GM21390 (cell line): Measurements from ENCODE around the gene COBLL1.

Experiments used
- ATAC-seq: cut with Tn5 transposase; IDR thresholded peaks from one replicate; pipeline ENCODE4 v1.9.1; 2021; ENCODE audit not compliant: unreplicated experiment

COBLL1 gene

DNA sequence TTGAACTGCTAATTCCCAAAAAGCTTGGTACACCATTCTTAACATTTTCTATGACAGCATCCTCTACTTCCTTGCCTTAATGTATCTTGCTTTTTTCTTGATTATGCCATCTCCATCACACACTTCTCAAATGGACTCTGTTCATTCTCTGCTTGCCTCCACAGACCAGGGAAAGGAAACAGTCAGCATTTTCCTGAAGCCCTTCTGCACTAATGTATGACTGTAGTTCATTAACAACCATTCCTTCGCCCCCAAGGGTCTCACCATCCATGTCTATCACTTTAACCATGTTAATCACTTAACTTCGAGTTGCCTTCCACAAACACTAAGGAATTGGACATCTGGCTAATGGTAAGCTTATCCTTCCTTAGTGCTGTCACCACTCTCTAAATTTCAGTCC lies 54.8 kb downstream of the COBLL1 start:
- no peak for ATAC-seq

DNA sequence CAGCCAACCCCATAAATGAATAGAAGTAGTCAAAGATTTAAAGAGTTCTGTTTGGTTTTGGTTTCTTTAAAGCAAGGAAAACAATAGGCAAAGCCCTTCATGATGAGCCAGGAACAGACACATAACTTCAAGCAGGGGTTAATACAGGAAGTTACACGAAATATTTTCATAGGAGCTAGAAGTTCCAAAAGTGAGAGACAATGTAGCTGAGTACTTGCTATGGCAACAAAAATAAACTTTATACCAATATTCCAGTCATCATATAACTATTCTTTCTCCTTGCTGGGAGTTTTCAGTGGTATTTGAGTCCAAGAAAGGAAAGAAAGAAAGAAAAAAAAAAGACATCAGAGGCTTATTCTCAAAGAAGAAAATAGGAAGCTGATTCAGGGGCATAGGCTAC lies 56.2 kb downstream of the COBLL1 start:
- ATAC-seq = no peak

DNA sequence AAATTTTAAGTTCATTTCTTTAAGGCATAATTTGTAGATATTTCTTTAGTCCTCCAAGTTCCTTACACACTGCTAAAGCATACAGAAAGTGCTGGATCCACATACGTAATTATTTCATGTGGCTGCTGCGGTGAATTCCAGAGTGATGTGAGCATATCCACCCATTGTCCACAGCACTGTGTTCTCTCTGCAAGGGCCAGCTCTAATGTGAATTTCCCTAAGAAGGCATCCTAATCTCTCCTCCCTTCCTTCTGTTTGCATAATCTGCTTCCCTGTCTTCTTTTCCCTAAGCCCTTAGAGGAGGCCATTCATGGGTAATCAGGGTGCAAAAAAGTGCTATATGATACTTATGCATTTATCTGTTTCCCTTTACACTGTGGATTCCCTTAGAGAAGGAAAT lies 57.2 kb downstream of the COBLL1 start:
- ATAC-seq = no peak

DNA sequence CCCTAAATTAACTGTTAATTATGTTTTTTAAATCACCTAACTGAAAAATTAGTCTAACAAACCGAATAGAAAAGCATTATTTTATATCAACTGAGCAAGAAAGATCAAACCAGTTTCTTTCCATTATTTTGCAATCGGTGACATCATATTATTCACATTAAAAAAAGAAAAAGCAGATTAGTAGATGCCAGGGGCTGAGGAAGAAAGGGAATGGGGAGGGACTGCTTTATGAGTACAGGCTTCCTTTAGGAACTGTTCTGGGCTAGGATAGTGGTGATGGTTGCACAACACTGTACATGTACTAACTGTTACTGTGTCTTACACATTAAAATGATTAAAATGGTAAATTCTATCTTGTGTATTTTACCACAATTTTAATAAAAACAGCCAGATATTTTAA lies 59.3 kb downstream of the COBLL1 start:
- ATAC-seq = no peak

DNA sequence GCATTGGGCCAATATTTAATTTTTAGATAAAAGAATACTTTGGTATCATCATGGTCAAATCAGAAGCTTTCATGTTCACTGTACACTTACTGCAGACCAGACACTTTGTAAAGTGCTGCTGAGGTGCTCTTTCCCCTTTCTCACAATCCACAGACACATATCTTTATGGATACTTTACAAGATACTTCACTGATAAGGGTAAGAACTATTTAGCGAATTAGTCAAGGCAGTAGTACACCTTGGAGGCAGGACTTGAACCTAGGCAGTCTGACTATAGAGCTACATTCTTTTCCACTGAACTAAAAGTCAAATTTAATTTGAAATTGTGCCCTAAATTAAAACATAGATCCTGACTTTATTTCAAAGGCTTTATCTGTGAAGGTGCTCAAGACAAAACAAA lies 60.2 kb downstream of the COBLL1 start:
- ATAC-seq = no peak

DNA sequence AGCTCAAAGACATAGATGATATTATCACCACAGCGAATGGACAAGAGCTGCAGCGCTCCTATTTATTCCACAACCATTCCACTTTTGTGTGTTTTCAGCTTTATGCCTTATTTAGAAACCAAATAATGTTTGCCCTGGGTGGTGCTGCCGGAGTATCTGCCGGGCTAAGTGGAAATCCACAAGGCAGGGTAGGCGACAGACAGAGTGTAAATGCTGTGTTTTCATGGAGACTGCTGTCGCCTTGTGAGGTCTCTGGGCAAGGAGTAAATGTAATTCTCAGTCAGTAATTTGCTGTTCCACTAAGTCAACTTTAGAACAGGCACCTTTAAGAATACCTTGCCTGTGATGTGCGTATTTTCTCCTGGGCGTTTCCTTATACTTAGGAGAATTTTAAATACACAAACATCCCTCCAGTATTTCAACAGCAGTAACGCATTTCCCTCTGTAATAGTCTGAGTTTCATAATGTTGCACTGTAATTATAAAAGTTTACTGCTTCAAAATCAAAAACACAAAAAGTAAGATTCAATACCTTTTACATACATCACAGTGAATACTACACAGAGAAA lies 60.9 kb downstream of the COBLL1 start:
- no peak for ATAC-seq

DNA sequence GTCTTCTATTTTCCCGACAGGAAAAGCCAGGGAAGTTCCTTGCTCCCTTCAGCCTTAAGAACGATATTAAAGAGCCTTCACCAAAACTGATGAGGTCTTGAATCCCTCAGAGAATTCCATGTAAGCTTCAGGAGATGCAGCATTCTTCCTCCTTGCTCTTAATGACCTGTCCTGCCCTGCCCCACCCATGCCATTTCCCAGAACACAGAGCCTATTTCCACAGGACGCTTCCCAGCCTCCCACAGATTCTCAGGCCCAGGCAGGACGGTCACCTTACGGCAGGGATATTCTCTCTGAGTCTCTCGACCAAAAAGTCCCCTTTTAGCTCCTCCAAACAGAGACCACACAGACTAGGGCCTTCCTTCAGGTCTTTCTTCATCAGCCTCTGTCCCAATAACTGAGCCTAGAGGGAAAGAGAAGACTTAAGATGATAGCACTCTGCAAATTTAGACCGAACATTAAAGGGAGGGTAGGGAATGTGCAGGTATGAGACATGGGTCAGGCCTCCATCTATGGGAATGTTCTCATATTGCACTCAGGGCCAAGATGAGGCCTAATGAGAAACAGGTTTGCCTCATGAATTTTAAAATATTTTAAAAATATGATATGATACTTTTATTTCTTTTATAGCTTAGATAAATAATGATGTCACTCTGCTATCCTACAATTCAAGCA lies 62.1 kb downstream of the COBLL1 start:
- ATAC-seq = no peak

DNA sequence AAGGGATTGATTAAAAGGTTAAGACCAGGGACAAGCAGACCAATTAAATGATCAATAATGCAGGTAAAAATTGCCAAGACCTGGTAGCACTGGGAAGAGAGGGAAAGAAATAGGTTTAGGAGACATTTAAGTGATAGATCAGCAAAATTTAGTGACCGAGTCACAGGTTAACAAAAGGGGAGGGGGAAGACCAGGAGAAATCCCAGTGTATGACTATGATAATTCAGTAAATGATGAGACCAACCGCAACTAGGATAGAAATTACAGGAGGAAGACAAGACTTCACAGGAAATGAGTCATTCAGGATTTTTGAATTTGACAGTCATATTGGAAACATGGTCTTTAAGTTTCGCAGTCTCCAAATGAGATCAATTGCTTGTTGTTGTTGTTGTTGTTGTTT lies 62.9 kb downstream of the COBLL1 start:
- no peak for ATAC-seq

DNA sequence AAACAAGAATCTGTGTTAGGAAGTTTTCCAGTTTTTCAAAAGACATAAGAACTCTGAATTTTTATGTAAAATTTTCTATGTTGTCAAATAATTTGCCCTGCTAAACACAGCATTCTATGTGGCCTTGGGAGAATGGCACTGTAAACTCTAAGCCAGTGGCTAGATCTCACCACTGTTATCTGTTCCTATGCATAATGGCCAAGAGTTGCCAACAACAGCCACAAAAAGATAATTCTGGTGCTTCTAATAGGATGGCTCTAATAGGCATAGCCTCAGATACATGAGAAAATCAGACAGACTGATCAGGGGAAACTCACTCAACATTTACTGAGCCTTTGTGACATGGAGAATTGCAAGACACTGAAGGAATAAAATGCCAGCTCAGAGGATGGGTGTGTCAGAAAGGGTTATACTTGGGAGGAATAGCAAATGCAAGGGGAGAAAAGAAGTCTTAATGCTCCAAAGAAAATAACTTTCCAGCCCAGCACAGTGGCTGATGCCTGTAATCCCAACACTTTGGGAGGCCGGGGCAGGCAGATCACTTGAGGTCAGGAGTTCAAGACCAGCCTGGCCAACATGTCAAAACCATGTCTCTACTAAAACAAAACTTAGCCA lies 63.7 kb downstream of the COBLL1 start:
- no peak for ATAC-seq

DNA sequence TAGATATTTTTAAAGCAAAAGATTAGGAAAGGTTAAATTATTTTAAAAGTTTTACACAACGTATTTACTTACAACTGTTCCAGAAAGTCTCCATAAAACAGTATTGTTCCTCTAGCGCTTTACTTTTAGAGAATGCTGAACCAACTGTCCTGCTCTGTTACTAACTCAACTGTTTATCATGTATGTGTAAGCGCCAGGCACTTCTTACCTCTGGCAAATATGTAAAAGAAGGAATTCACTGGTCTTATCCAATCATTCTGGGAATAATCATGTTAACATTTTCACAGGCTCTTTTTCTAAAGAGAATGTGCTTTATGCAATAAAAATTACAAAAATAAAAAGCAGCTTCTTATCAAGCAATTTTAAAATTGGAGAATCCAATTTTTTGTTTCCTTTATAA lies 68.0 kb downstream of the COBLL1 start:
- no peak for ATAC-seq

DNA sequence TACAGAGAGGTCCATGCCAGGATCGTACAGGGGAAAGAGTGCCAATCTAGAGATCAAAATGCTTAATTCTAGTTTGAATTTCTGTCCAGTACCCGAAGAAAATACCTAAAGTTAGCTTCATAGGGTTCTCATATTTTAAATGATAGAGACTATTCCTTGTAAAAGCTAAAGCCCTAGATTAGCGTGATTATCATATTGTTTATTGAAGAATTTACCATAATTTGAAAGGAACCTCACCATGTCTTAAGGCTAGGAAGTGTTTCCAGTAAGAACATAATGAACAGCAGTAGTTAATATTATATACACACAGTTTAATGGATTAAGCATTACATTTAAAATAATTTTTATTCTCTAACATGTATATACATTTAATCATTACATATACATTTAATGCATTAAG lies 68.5 kb downstream of the COBLL1 start:
- no peak for ATAC-seq

DNA sequence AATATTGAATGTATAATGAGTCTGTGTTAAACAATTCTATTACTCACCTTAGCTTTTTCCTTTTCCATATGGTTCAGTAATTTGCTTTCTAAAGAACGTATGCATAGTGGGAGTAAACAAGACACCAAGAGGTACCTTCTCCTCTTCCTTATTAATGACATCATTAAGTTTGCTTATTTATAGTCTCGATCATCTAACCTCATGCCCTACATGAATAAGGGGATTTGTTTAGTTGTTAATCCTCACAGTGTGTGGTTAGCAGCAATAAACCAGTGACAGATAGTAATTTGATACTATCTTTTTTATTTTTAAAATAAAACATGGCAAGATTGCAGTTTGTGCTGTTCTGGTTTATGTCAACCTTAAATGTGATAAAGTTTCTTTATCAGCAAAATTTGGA lies 69.7 kb downstream of the COBLL1 start:
- ATAC-seq = no peak

DNA sequence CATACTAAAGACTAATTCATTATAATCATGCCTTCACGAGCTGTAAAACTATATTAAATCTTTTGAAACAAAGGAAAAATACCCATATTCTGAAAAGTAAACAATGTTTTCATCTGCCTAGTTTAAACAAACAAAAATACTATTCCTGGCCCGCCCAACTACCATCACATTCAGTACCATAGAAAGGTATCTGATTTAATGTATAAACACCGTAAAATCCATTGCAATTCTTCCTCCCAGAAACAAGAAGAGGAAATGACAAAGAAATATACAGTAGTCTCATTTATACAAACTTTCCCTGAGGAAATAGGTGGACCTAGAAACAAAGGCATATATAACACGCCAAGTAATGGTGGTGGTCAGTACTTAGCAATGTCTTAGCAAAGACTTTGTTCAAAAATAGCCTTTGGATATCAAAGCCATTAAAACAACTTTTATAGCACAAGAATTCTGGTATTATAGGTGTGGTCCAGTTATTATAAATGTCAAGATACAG lies 71.2 kb downstream of the COBLL1 start:
- no peak for ATAC-seq

DNA sequence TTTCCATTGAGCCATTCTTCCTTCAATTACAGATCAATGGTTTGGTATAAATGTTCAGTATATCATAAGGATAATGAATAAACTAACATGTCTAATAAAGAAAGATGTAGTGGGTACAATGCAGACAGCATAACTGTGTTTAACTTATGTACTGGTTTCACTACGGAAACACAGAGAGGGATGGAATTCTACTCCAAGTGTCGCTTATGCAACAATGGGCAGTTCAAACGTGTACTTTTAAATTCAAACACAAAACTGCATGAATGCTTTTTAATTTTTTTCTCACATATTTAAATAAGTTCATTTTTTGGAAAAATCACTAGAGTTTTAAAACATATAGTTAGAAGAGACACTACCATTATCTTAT lies 74.7 kb downstream of the COBLL1 start:
- no peak for ATAC-seq

DNA sequence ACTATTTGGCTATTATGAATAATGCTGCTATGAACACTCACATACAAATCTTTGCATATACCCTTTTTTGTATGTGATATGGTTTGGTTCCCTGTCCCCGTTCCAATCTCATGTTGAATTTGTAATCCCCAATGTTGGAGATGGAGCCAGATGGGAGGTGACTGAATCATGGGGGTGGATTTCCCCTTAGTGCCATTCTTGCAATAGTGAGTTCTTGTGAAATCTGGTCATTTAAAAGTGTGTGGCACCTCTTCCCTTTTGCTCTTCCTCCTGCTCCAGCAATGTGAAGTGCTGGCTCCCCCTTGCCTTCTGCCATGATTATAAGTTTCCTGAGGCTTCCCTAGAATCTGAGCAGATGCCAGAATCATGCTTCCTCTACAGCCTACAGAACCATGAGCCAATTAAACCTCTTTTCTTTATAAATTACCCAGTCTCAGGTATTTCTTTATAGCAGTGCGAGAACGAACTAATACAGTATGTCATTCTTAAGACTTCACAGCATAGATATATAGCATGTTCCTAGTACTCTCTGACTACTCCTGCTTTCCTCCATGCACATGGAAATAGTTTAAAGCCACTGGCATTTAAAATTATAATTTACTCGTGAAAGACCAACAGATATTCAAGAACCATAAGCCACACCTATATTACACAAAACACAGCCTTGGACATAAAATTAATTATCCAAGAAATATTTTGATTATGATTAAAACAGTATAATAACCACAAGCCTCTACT lies 75.2 kb downstream of the COBLL1 start:
- ATAC-seq = no peak

DNA sequence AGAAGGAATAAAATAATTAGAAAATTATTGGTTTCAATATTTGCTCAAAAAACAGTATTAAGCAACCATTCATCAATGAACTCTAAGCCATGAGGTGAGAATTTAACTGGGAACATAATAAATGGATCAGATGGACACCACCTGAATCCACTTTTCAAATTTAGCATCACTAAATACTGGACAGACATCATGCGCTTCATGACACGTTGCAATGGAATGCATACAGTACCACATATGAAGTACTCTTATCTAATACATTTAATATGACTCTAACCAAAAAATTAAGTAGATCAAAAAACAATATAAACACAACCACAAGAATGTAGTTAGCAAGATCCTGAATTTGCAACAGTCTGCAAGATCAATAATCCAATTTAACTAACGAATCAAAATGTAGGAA lies 76.6 kb downstream of the COBLL1 start:
- ATAC-seq = no peak

DNA sequence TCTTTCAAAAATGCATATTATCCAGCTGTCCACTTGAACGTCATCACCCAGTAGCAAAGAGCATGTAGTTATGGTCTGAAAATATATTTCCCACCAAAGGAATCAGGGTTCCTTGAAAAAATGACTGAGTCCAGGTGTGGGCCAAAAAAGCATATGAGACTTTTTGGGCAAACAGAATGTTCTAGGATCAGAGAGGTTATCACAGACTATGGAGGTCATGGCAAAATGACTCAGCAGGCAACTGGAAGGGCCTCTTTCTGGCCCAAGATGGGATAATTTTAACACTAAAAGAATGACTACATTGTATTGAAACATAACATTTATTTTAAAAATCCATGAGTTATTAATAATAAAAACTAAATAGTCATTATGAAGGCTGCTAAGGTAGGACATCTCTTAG lies 77.1 kb downstream of the COBLL1 start:
- no peak for ATAC-seq

DNA sequence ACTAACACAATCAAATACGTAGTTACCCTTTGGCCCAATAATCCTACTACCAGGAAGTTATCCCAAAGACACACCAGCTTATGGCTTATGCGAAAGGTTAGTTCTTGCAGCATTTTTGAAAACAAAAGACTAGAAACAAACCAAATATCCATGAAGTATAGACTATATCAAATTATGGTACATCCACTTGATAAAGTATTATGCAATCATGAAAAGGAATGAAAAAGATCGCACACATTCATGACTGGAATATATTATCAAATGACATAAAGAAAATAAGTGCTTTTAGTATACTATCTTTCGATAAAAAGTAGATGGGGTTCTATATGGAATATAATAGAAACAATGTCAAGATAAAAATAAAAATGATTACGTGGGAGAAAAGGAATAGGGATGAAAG lies 78.2 kb downstream of the COBLL1 start:
- no peak for ATAC-seq

DNA sequence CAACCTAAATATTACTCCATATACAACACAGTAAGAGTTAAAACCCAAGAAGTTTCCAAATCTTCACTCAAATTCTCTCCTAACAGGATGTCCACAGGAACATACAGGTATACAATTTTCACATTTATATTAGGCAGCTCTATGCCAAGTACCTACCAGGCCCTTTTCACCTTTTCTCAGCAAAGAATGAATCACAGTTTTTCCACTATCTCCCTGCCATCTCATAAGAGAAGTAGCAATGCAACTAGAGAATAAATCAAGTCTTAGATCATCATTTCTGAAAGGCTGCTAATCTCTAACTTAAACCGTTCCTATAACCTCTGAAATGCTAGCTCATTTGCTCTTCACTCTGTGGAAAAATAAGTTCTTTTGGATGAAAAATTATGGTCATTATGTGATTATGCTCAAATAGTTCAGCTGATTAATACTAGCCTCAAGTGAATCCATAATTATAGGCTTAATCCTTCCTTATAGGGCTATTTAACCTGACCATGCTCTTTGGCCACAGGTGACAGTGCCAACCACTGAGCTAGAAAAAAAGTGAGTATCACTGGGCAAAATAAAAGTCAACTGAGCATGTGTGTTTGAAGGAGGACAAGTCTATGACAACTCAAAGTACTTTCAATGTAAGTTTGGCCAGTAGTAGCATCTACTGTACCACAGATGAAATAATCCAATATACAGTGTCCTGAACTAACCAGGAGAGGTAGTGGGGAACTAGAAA lies 79.7 kb downstream of the COBLL1 start:
- no peak for ATAC-seq

DNA sequence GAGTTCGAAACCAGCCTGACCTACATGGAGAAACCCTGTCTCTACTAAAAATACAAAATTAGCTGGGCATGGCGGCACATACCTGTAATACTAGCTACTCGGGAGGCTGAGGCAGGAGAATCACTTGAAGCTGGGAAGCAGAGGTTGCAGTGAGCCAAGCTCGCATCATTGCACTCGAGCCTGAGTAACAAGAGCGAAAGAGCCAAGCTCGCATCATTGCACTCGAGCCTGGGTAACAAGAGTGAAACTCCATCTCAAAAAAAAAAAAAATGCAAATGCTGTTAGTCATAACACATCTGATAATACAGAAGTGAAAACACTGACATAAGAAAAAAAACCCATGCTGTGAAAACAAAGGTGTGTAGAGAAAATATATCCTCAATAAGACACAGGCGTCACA lies 80.4 kb downstream of the COBLL1 start:
- ATAC-seq = peak; percentile 100

DNA sequence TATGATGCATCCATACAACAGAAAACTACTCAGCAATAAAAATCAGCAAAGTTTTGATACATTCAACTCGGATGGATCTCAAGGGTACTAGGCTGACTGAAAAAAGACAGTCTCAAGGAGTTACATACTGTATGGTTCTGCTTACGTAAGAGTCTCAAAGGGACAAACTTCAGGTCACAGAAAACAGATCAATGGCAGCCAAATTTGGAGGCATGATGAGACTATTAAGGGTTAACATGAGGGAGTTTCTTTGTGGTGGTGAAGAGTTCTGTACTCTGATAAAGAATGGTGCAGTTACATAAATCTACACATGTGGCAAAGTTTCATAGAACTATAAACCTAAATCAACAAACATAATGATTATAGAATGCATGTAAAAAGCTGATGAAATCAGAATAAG lies 81.4 kb downstream of the COBLL1 start:
- ATAC-seq = no peak
